GM12801 (cell line): ENCODE results near the gene RPSA.

Source experiments
- CTCF ChIP-seq: IDR thresholded peaks from one replicate; pipeline ENCODE4 v1.5.1; 2011; ENCODE audit warnings: control low read depth; ENCODE audit not compliant: insufficient read length; ENCODE audit errors: extremely low read depth

Gene RPSA

GRCh38 chr3:39406368-39407258 lies at the start of gene RPSA:
Gene RPSA (plus strand): TSS chr3:39406720. CDS start chr3:39407654, 934 bp downstream.
- no peak for TF ChIP-seq CTCF

- TF ChIP-seq CTCF = no peak
These were observed 48.2 kb upstream of the RPSA start for GRCh38 chr3:39358333-39358732.

- no peak for TF ChIP-seq CTCF
These were observed 45.1 kb upstream of the RPSA start for GRCh38 chr3:39361252-39361927.

GRCh38 chr3:39362192-39362591 lies 44.3 kb upstream of the RPSA start:
- no peak for TF ChIP-seq CTCF

GRCh38 chr3:39362812-39363211 lies 43.7 kb upstream of the RPSA start:
- no peak for TF ChIP-seq CTCF

GRCh38 chr3:39372833-39373232 lies 33.7 kb upstream of the RPSA start:
- TF ChIP-seq CTCF = no peak

- TF ChIP-seq CTCF = no peak
These were observed 29.4 kb upstream of the RPSA start for GRCh38 chr3:39376959-39377634.
